MM.1S (cell line): Measurements from ENCODE around the gene ZNF593OS.

Experiments used
- EZH2 ChIP-seq: fragments of 300-600 bp; sonication (generic); optimal IDR thresholded peaks from 2 replicates; pipeline ENCODE3; 2017; ENCODE audit warnings: low read depth, mild to moderate bottlenecking, antibody characterized with exemption, low read length, mixed read lengths
- TF ChIP-seq, protein P1 (sequence below): fragments of 300-600 bp; sonication (generic); IDR thresholded peaks from 2 replicates; pipeline ENCODE4 v1.5.1; 2016; ENCODE audit warnings: antibody characterized with exemption, low read length, mixed read lengths

DNA sequence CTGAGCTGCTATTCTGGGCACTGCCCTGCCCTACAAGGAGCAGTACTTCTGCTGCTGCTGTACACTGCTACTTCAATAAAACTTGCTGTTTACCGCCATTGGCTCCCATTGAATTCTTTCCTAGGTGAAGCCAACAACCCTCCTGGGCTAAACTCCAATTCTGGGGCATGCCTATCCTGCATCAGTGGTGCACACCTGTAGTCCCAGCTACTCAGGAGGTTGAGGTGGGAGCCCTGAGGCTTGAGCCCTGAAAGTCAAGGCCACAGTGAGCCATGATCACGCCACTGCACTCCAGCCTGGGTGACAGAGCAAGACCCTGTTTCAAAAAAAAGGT lies 38.8 kb downstream of the ZNF593OS start:
- TF ChIP-seq, protein P1, sequence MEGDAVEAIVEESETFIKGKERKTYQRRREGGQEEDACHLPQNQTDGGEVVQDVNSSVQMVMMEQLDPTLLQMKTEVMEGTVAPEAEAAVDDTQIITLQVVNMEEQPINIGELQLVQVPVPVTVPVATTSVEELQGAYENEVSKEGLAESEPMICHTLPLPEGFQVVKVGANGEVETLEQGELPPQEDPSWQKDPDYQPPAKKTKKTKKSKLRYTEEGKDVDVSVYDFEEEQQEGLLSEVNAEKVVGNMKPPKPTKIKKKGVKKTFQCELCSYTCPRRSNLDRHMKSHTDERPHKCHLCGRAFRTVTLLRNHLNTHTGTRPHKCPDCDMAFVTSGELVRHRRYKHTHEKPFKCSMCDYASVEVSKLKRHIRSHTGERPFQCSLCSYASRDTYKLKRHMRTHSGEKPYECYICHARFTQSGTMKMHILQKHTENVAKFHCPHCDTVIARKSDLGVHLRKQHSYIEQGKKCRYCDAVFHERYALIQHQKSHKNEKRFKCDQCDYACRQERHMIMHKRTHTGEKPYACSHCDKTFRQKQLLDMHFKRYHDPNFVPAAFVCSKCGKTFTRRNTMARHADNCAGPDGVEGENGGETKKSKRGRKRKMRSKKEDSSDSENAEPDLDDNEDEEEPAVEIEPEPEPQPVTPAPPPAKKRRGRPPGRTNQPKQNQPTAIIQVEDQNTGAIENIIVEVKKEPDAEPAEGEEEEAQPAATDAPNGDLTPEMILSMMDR, result no peak
- TF ChIP-seq EZH2, result no peak
